Esophagus (tissue), 2 donors: Measurements from ENCODE around the gene PCDHA8. TPM values are rescaled to one million over a fixed set of nuclear protein-coding genes. Genes with fewer than 3 reads are reported as not detected.

Source experiments
- polyA plus RNA-seq, 2 donors: library from polyadenylated mRNA; stranded (reverse); fragments of 200-250 nt; gene quantifications; one replicate each; pipeline ENCODE4 v1.2.3, GENCODE V29; 2013
- donor health status: healthy with polysubstance abuse.
- donor health status: Bipolar disorder and iron deficiency.

The PCDHA8 gene
- polyA plus RNA-seq, 2 donors, result 0.01 TPM; not detected in 1

Other genes starting within 250 kb of the PCDHA8 start
- 10 to 100 TPM in 1 of 2 donors, 1 to 10 TPM in 1; 7.4 to 14.3 TPM for gene CD14, start 208.0 kb upstream of the PCDHA8 start, polyA plus RNA-seq
- gene TMCO6, start 201.7 kb upstream of the PCDHA8 start, polyA plus RNA-seq, result 10 to 100 TPM; 15.7 to 16.7 TPM
- 100 to 1,000 TPM; 130 to 183 TPM for gene NDUFA2, start 193.6 kb upstream of the PCDHA8 start, polyA plus RNA-seq
- 10 to 100 TPM; 56.5 to 83.5 TPM for gene IK, start 193.4 kb upstream of the PCDHA8 start, polyA plus RNA-seq
- gene WDR55, start 176.3 kb upstream of the PCDHA8 start, polyA plus RNA-seq, result 10 to 100 TPM; 17.3 to 19.2 TPM
- 1 to 10 TPM in 1 of 2 donors, under 1 TPM in 1; 0.76 to 1.9 TPM for gene DND1, start 167.6 kb upstream of the PCDHA8 start, polyA plus RNA-seq
- 10 to 100 TPM; 47.7 to 55.5 TPM for gene HARS1, start 149.8 kb upstream of the PCDHA8 start, polyA plus RNA-seq
- gene HARS2, start 149.7 kb upstream of the PCDHA8 start, polyA plus RNA-seq, result 10 to 100 TPM; 13.9 to 17.6 TPM
- gene ZMAT2, start 140.7 kb upstream of the PCDHA8 start, polyA plus RNA-seq, result 10 to 100 TPM; 35.8 to 61.6 TPM
- under 1 TPM in 1 of 2 donors, not detected in 1; 0.02 TPM for gene PCDHA1, start 55.0 kb upstream of the PCDHA8 start, polyA plus RNA-seq
- not detected for gene PCDHA2, start 46.3 kb upstream of the PCDHA8 start, polyA plus RNA-seq
- gene PCDHA3, start 40.1 kb upstream of the PCDHA8 start, polyA plus RNA-seq, result under 1 TPM in 1 of 2 donors, not detected in 1; 0.04 TPM
- gene PCDHA4, start 34.1 kb upstream of the PCDHA8 start, polyA plus RNA-seq, result under 1 TPM; 0.02 to 0.05 TPM
- under 1 TPM in 1 of 2 donors, not detected in 1; 0.04 TPM for gene PCDHA5, start 19.6 kb upstream of the PCDHA8 start, polyA plus RNA-seq
- gene PCDHA6, start 13.2 kb upstream of the PCDHA8 start, polyA plus RNA-seq, result under 1 TPM in 1 of 2 donors, not detected in 1; 0.02 TPM
- under 1 TPM; 0.01 to 0.02 TPM for gene PCDHA7, start 6.9 kb upstream of the PCDHA8 start, polyA plus RNA-seq
- gene PCDHA9, start 7.2 kb downstream of the PCDHA8 start, polyA plus RNA-seq, result under 1 TPM in 1 of 2 donors, not detected in 1; 0.02 TPM
- gene PCDHA10, start 14.7 kb downstream of the PCDHA8 start, polyA plus RNA-seq, result under 1 TPM; under 0.01 to 0.02 TPM
- gene PCDHA11, start 27.8 kb downstream of the PCDHA8 start, polyA plus RNA-seq, result under 1 TPM in 1 of 2 donors, not detected in 1; under 0.01 TPM
- under 1 TPM; 0.01 to 0.04 TPM for gene PCDHA12, start 34.1 kb downstream of the PCDHA8 start, polyA plus RNA-seq
- not detected for gene PCDHA13, start 40.9 kb downstream of the PCDHA8 start, polyA plus RNA-seq
- gene PCDHAC1, start 85.1 kb downstream of the PCDHA8 start, polyA plus RNA-seq, result under 1 TPM in 1 of 2 donors, not detected in 1; 0.01 TPM
- under 1 TPM; 0.02 to 0.06 TPM for gene PCDHAC2, start 125.3 kb downstream of the PCDHA8 start, polyA plus RNA-seq
- not detected for gene PCDHB1, start 210.2 kb downstream of the PCDHA8 start, polyA plus RNA-seq